Natural killer cell (primary cell): Measurements from ENCODE around the gene VEGFC. TPM values are rescaled to one million over a fixed set of nuclear protein-coding genes. Genes with fewer than 3 reads are reported as not detected.

Experiments
- ATAC-seq, 3 donors: fragments of 150-1000 bp in 2 of 3; fragments of 200-7000 bp in 1 of 3; cut with Tn5 transposase; 1 replicate in 1 of 3; 2 replicates in 2 of 3; pipeline ENCODE4 v1.10.0; 2021; ENCODE audit warnings: mild to moderate bottlenecking in 2 of 3, moderate library complexity in 2 of 3
- DNase-seq, 2 donors: peaks; one replicate each; pipeline versions ENCODE4 v3.0.0 to v3.0.0-alpha.2; 2013 to 2021; ENCODE audit warnings: mixed read lengths in 1 of 2
- H3K27ac ChIP-seq: one replicate; pipeline ENCODE4 v1.5.1; 2013; ENCODE audit warnings: mild to moderate bottlenecking, low read length
- H3K27me3 ChIP-seq: one replicate; pipeline ENCODE4 v1.6.1; 2013; ENCODE audit warnings: low read length; ENCODE audit not compliant: control insufficient read depth, insufficient read depth
- H3K36me3 ChIP-seq: one replicate; pipeline ENCODE4 v1.6.1; 2013; ENCODE audit warnings: low read length; ENCODE audit not compliant: control insufficient read depth, insufficient read depth
- H3K4me1 ChIP-seq: one replicate; pipeline ENCODE4 v1.6.1; 2013; ENCODE audit warnings: low read length; ENCODE audit not compliant: control insufficient read depth, insufficient read depth
- H3K4me3 ChIP-seq: one replicate; pipeline ENCODE4 v1.5.1; 2013; ENCODE audit warnings: low read length
- H3K9me3 ChIP-seq: one replicate; pipeline ENCODE4 v1.6.1; 2013; ENCODE audit warnings: low read length; ENCODE audit not compliant: control insufficient read depth, insufficient read depth
- H3K27ac Mint-ChIP-seq, 2 donors: one replicate each; pipeline ENCODE4 v1.8.0; 2022; ENCODE audit warnings: mild to moderate bottlenecking in 2 of 2, mixed read lengths in 2 of 2, moderate library complexity in 1 of 2
- H3K27me3 Mint-ChIP-seq, 2 donors: one replicate each; pipeline ENCODE4 v1.8.0; 2022; ENCODE audit warnings: low read depth in 2 of 2, mixed read lengths in 2 of 2
- H3K36me3 Mint-ChIP-seq: one replicate; pipeline ENCODE4 v1.8.0; 2022; ENCODE audit warnings: mixed read lengths
- H3K4me1 Mint-ChIP-seq, 2 donors: one replicate each; pipeline ENCODE4 v1.8.0; 2022; ENCODE audit warnings: mixed read lengths in 2 of 2
- H3K4me3 Mint-ChIP-seq: one replicate; pipeline ENCODE4 v1.8.0; 2022; ENCODE audit warnings: mild to moderate bottlenecking, moderate library complexity, mixed read lengths
- H3K9me3 Mint-ChIP-seq, 2 donors: one replicate each; pipeline ENCODE4 v1.8.0; 2022; ENCODE audit warnings: mixed read lengths in 2 of 2
- CTCF ChIP-seq: fragments of 200-600 bp; IDR thresholded peaks from one replicate; pipeline ENCODE4 v1.8.0; 2022; ENCODE audit warnings: antibody characterized with exemption
- WGBS: methylation state at CpG from one replicate; pipeline ENCODE4 v1.1.7; 2013; ENCODE audit warnings: missing lambda C conversion rate; ENCODE audit not compliant: insufficient coverage; 5-methylcytosine and 5-hydroxymethylcytosine counted together
- intact Hi-C: fragments of 100-400 bp; cut with micrococcal nuclease; formaldehyde crosslinking; loops from one replicate; pipeline ENCODE4 v1.14.2; 2022
- total RNA-seq, 4 donors: library from RNA; stranded (reverse); fragments of 120-200 nt in 1 of 4; gene quantifications; one replicate each; pipeline versions ENCODE4 v1.2.3 to v1.2.4, GENCODE V29; 2013 to 2022

Gene VEGFC
- total RNA-seq, 3 donors from 2014 or later (not counting 1 experiment from before 2014, with no cell fraction given) = not detected

DNA sequence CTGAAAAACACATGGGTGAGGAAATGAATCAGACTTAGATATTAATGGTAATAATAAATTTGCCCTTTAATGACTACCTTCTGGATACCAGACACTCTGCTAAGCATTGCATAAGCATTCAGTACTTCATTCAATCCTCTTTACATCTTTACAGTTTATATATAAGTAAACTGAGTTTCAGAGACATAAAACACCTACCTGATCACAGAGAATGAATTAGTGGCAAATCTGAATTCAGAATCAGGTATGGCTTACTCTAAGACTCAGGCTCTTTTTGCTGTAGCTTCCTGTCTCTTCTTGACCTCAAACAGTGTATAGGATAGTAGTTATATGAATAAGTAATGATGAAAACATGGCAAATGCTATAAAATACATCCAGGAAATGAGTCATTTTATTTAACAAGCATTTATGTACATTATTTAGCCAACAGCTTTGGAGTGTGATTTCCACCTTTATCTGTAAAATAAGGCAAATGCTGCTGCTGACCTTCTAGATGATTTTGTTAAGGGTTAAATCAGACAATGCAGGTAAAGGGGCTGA, 83.9 kb downstream of the VEGFC start:
- ATAC-seq (no peak), DNase-seq (no peak)
- H3K4me1 ChIP-seq = no peaks in the 10 kb centered on the region
- H3K4me3 Mint-ChIP-seq = no peak overlapping the region
- peaks cover 7 to 10% of the 10 kb centered on the region in 2 donors for H3K9me3 Mint-ChIP-seq
- no peak overlapping the region for H3K27ac Mint-ChIP-seq
- no peak overlapping the region for H3K27ac ChIP-seq
- no peaks in the 10 kb centered on the region for H3K36me3 Mint-ChIP-seq
- H3K9me3 ChIP-seq = no peaks in the 10 kb centered on the region
- H3K27me3 ChIP-seq = no peaks in the 10 kb centered on the region
- no peaks in the 10 kb centered on the region for H3K4me1 Mint-ChIP-seq
- no peaks in the 10 kb centered on the region for H3K36me3 ChIP-seq
- intact Hi-C loops = no loop called here
- no peak overlapping the region for H3K4me3 ChIP-seq
- no peaks in the 10 kb centered on the region for H3K27me3 Mint-ChIP-seq
- no peak for TF ChIP-seq CTCF

DNA sequence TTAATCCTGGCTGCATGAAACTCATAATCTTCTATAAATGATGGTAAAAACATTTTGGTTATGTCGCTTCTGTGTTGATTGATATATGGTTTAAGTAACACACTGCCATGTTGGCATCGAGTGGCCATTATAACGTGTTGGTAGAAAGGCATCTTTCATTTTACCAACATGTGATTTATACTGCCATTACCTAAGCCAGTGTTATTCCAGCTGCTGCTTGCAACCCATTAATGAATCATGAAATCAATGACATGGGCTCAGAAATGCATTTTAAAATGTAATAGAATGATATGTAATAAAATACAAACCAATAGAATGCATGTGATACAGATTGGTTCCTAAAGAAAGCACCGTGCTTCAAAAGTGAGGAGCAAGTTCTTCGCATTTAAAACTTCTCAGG, 102.0 kb downstream of the VEGFC start:
- WGBS = 83% methylated on average over 5 of the region's 5 CpGs
- Mint-ChIP-seq H3K27me3 (no peaks in the 10 kb centered on the region), H3K4me3 (no peak overlapping the region), H3K36me3 (no peaks in the 10 kb centered on the region), H3K4me1 (no peaks in the 10 kb centered on the region), H3K9me3 (peaks cover 6 to 11% of the 10 kb centered on the region in 2 donors), H3K27ac (no peak overlapping the region)
- intact Hi-C loops = no loop called here
- ATAC-seq (no peak), DNase-seq (no peak)
- no peak for TF ChIP-seq CTCF
- Histone ChIP-seq H3K4me1 (no peaks in the 10 kb centered on the region), H3K27me3 (no peaks in the 10 kb centered on the region), H3K27ac (no peak overlapping the region), H3K4me3 (no peak overlapping the region), H3K9me3 (no peaks in the 10 kb centered on the region), H3K36me3 (no peaks in the 10 kb centered on the region)

GRCh38 chr4:176680668-176681180, 112.0 kb downstream of the VEGFC start:
- ATAC-seq = no peak
- H3K36me3 ChIP-seq = no peaks in the 10 kb centered on the region
- Mint-ChIP-seq H3K4me1 (no peaks in the 10 kb centered on the region), H3K27ac (no peak overlapping the region), H3K27me3 (no peaks in the 10 kb centered on the region), H3K4me3 (no peak overlapping the region), H3K9me3 (peaks cover 6 to 10% of the 10 kb centered on the region in 2 donors), H3K36me3 (no peaks in the 10 kb centered on the region)
- no peaks in the 10 kb centered on the region for H3K27me3 ChIP-seq
- intact Hi-C loops = no loop called here
- H3K4me1 ChIP-seq = no peaks in the 10 kb centered on the region
- no peak overlapping the region for H3K27ac ChIP-seq
- no peak for TF ChIP-seq CTCF
- no peak overlapping the region for H3K4me3 ChIP-seq
- 83% methylated on average over 3 of the region's 4 CpGs for WGBS
- DNase-seq = no peak
- H3K9me3 ChIP-seq = no peaks in the 10 kb centered on the region

GRCh38 chr4:176676901-176677300, 115.8 kb downstream of the VEGFC start:
- Mint-ChIP-seq H3K4me3 (no peak overlapping the region), H3K36me3 (no peaks in the 10 kb centered on the region), H3K4me1 (no peaks in the 10 kb centered on the region), H3K27me3 (no peaks in the 10 kb centered on the region), H3K27ac (no peak overlapping the region), H3K9me3 (peaks cover 4 to 11% of the 10 kb centered on the region in 2 donors)
- DNase-seq (no peak), ATAC-seq (no peak)
- no peaks in the 10 kb centered on the region for H3K36me3 ChIP-seq
- H3K9me3 ChIP-seq = no peaks in the 10 kb centered on the region
- intact Hi-C loops = no loop called here
- no peak overlapping the region for H3K4me3 ChIP-seq
- no peak for TF ChIP-seq CTCF
- no peak overlapping the region for H3K27ac ChIP-seq
- WGBS = 88% methylated on average over 4 of the region's 4 CpGs
- no peaks in the 10 kb centered on the region for H3K4me1 ChIP-seq
- H3K27me3 ChIP-seq = no peaks in the 10 kb centered on the region
